Trophoblast cell (in vitro differentiated cells and primary cell): ENCODE results near the gene FRMD8.

Experiments used
- DNase-seq, 2 donors: peaks; one replicate each; pipeline ENCODE4 v3.0.0-alpha.2; 2016
- H2AFZ ChIP-seq: 2 replicates; pipeline ENCODE4 v1.6.1; 2013; ENCODE audit warnings: low read length, moderate library complexity, mild to moderate bottlenecking; ENCODE audit not compliant: insufficient read depth, poor library complexity
- H2AK5ac ChIP-seq: 2 replicates; pipeline ENCODE4 v1.6.1; 2013; ENCODE audit warnings: mild to moderate bottlenecking, low read length
- H2BK120ac ChIP-seq: 2 replicates; pipeline ENCODE4 v1.6.1; 2013; ENCODE audit warnings: low read length, mild to moderate bottlenecking, moderate library complexity; ENCODE audit not compliant: insufficient read depth, poor library complexity
- H2BK12ac ChIP-seq: 2 replicates; pipeline ENCODE4 v1.6.1; 2013; ENCODE audit warnings: mild to moderate bottlenecking, low read length, moderate library complexity
- H2BK5ac ChIP-seq: 2 replicates; pipeline ENCODE4 v1.6.1; 2013; ENCODE audit warnings: low read length, low read depth, moderate library complexity, mild to moderate bottlenecking; ENCODE audit not compliant: poor library complexity
- H3K14ac ChIP-seq: 2 replicates; pipeline ENCODE4 v1.6.1; 2013; ENCODE audit warnings: mild to moderate bottlenecking, low read length
- H3K18ac ChIP-seq: 2 replicates; pipeline ENCODE4 v1.6.1; 2013; ENCODE audit warnings: mild to moderate bottlenecking, low read length
- H3K23ac ChIP-seq: 2 replicates; pipeline ENCODE4 v1.6.1; 2013; ENCODE audit warnings: low read length
- H3K27ac ChIP-seq: 2 replicates; pipeline ENCODE4 v1.5.1; 2013; ENCODE audit warnings: low read depth, mild to moderate bottlenecking, inconsistent platforms, low read length, moderate library complexity
- H3K27me3 ChIP-seq: 2 replicates; pipeline ENCODE4 v1.6.1; 2013; ENCODE audit warnings: inconsistent platforms, mild to moderate bottlenecking, low read length, moderate library complexity; ENCODE audit not compliant: insufficient read depth
- H3K36me3 ChIP-seq, 2 experiments: 1 replicate in 1 of 2; 2 replicates in 1 of 2; pipeline ENCODE4 v1.6.1; 2013; ENCODE audit warnings: low read length in 2 of 2, mild to moderate bottlenecking in 2 of 2, moderate library complexity in 1 of 2; ENCODE audit not compliant: insufficient read depth in 2 of 2, control insufficient read depth in 1 of 2
- H3K4ac ChIP-seq: 2 replicates; pipeline ENCODE4 v1.6.1; 2013; ENCODE audit warnings: low read depth, mild to moderate bottlenecking, low read length, moderate library complexity
- H3K4me1 ChIP-seq, 2 experiments: 1 replicate in 1 of 2; 2 replicates in 1 of 2; pipeline ENCODE4 v1.6.1; 2013; ENCODE audit warnings: low read length in 2 of 2, mild to moderate bottlenecking in 2 of 2, moderate library complexity in 1 of 2; ENCODE audit not compliant: insufficient read depth in 2 of 2, control insufficient read depth in 1 of 2
- H3K4me2 ChIP-seq: 2 replicates; pipeline ENCODE4 v1.6.1; 2013; ENCODE audit warnings: inconsistent platforms, mild to moderate bottlenecking, low read length, moderate library complexity
- H3K4me3 ChIP-seq: 2 replicates; pipeline ENCODE4 v1.5.1; 2013; ENCODE audit warnings: mild to moderate bottlenecking, low read depth, low read length, inconsistent platforms
- H3K79me1 ChIP-seq: one replicate; pipeline ENCODE4 v1.6.1; 2013; ENCODE audit warnings: low read length
- H3K79me2 ChIP-seq: 2 replicates; pipeline ENCODE4 v1.6.1; 2013; ENCODE audit warnings: low read length, mild to moderate bottlenecking; ENCODE audit not compliant: control insufficient read depth, insufficient read depth, poor library complexity
- H3K9ac ChIP-seq: 2 replicates; pipeline ENCODE4 v1.6.1; 2013; ENCODE audit warnings: mild to moderate bottlenecking, low read length
- H3K9me3 ChIP-seq: 2 replicates; pipeline ENCODE4 v1.6.1; 2013; ENCODE audit warnings: low read depth, mild to moderate bottlenecking, control low read depth, inconsistent platforms, low read length; ENCODE audit not compliant: insufficient read depth
- H4K12ac ChIP-seq: 2 replicates; pipeline ENCODE4 v1.6.1; 2013; ENCODE audit warnings: low read depth, mild to moderate bottlenecking, low read length, moderate library complexity
- H4K8ac ChIP-seq: 2 replicates; pipeline ENCODE4 v1.6.1; 2013; ENCODE audit warnings: low read depth, mild to moderate bottlenecking, low read length, moderate library complexity
- H4K91ac ChIP-seq: one replicate; pipeline ENCODE4 v1.6.1; 2013; ENCODE audit warnings: low read depth, mild to moderate bottlenecking, low read length, moderate library complexity
- WGBS: extraction: QIAGEN DNeasy Blood & Tissue Kit; methylation state at CpG from one replicate; pipeline ENCODE4 v1.1.7; 2013; ENCODE audit warnings: missing lambda C conversion rate; ENCODE audit not compliant: insufficient read length, insufficient coverage; ENCODE audit errors: extremely low coverage; 5-methylcytosine and 5-hydroxymethylcytosine counted together

The FRMD8 gene

DNA sequence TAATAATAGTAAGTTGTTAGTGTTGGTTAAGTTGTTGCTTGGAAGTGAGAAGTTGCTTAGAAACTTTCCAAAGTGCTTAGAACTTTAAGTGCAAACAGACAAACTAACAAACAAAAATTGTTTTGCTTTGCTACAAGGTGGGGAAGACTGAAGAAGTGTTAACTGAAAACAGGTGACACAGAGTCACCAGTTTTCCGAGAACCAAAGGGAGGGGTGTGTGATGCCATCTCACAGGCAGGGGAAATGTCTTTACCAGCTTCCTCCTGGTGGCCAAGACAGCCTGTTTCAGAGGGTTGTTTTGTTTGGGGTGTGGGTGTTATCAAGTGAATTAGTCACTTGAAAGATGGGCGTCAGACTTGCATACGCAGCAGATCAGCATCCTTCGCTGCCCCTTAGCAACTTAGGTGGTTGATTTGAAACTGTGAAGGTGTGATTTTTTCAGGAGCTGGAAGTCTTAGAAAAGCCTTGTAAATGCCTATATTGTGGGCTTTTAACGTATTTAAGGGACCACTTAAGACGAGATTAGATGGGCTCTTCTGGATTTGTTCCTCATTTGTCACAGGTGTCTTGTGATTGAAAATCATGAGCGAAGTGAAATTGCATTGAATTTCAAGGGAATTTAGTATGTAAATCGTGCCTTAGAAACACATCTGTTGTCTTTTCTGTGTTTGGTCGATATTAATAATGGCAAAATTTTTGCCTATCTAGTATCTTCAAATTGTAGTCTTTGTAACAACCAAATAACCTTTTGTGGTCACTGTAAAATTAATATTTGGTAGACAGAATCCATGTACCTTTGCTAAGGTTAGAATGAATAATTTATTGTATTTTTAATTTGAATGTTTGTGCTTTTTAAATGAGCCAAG lies 38.9 kb downstream of the FRMD8 start:
- Histone ChIP-seq H3K14ac (no peak overlapping the region), H3K27me3 (no peaks in the 10 kb centered on the region), H3K9ac (peak overlapping the region; percentile 29), H4K91ac (no peak overlapping the region), H3K36me3 (peaks cover 5 to 9% of the 10 kb centered on the region in 2 experiments), H3K27ac (peak overlapping the region; percentile 54), H3K79me1 (peaks cover 31% of the 10 kb centered on the region), H3K18ac (no peak overlapping the region), H2AK5ac (no peak overlapping the region), H3K4me1 (peaks cover 35 to 51% of the 10 kb centered on the region in 2 experiments), H3K4me3 (peak overlapping the region; percentile 56), H3K4ac (peak overlapping the region; percentile 53), H2AFZ (no peak overlapping the region), H4K8ac (no peak overlapping the region), H2BK5ac (no peak overlapping the region), H3K9me3 (no peaks in the 10 kb centered on the region), H2BK12ac (no peak overlapping the region), H2BK120ac (no peak overlapping the region), H3K4me2 (peak overlapping the region; percentile 81), H3K23ac (no peak overlapping the region), H4K12ac (no peak overlapping the region), H3K79me2 (peaks cover 46% of the 10 kb centered on the region)
- WGBS: no CpG with 5 or more reads among the region's 9 CpGs
- DNase-seq: peak; percentile 75 to 77

DNA sequence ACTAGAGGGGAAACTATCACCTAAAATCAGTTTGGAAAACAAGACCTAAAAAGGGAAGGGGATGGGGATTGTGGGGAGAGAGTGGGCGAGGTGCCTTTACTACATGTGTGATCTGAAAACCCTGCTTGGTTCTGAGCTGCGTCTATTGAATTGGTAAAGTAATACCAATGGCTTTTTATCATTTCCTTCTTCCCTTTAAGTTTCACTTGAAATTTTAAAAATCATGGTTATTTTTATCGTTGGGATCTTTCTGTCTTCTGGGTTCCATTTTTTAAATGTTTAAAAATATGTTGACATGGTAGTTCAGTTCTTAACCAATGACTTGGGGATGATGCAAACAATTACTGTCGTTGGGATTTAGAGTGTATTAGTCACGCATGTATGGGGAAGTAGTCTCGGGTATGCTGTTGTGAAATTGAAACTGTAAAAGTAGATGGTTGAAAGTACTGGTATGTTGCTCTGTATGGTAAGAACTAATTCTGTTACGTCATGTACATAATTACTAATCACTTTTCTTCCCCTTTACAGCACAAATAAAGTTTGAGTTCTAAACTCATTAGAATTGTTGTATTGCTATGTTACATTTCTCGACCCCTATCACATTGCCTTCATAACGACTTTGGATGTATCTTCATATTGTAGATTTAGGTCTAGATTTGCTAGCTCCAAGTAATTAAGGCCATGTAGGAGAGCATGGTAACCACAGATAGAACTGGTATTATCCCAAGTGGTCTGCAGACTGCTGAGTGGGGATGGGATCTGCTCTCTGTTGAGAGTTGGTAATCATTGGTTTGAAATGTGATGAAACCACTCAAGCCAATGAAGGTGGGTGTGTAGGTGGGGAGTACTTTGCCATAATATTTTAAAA lies 39.8 kb downstream of the FRMD8 start:
- peak; percentile 52 to 94 for DNase-seq
- Histone ChIP-seq H2AFZ (no peak overlapping the region), H3K14ac (no peak overlapping the region), H2AK5ac (no peak overlapping the region), H3K27me3 (no peaks in the 10 kb centered on the region), H3K79me1 (peaks cover 27% of the 10 kb centered on the region), H3K79me2 (peaks cover 45% of the 10 kb centered on the region), H4K12ac (no peak overlapping the region), H3K9me3 (no peaks in the 10 kb centered on the region), H3K23ac (no peak overlapping the region), H4K91ac (no peak overlapping the region), H3K36me3 (peaks cover 5 to 9% of the 10 kb centered on the region in 2 experiments), H3K4ac (peak overlapping the region; percentile 24), H3K27ac (peak overlapping the region; percentile 77), H2BK120ac (no peak overlapping the region), H3K4me3 (no peak overlapping the region), H3K4me1 (peaks cover 32 to 47% of the 10 kb centered on the region in 2 experiments), H3K9ac (no peak overlapping the region), H2BK12ac (no peak overlapping the region), H4K8ac (no peak overlapping the region), H2BK5ac (no peak overlapping the region), H3K18ac (no peak overlapping the region), H3K4me2 (peak overlapping the region; percentile 56)
- WGBS: no CpG with 5 or more reads among the region's 9 CpGs

DNA sequence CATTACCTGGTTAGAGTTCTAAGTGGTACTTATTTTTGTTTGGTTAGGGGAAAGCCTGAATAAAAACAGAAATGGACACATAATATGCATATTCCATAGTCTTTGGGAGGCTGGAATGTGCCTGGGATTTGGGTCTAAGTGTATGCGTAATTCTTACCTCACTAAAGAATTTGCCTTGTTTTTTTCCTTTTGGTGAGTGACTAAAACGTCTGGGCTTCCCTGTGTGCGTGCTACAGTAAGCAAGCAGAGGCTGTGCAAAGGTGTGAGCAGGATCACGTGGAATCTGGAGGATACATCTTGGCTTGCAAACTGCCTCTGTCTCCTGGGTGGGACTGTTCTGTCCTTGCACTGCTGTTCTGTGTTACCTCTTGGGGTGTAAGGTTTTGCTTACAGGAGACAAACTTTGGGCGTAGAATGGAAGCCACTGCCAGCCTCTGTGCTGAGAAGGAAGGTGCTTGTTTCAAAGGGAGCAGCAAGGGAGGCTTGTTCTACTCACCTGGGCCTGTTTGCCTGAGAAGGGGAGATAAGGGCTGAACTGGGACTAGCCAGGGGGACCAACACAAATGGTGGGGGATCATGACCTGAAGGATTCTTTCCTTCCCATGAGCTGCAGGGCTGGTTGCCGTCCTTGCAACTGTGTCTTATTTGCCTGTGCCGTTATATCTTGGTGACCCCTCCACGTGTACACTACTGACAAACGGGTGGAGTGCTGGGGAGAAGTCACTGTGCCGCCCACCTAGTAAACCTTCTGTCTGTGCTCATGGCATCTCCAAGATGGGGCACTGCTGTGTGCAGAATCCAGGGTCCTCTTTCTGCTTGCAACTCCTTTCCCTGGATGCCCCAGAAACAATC lies 40.6 kb downstream of the FRMD8 start:
- Histone ChIP-seq H2BK5ac (peak overlapping the region; percentile 27), H3K4me3 (peak overlapping the region; percentile 10), H3K4me2 (peak overlapping the region; percentile 42), H2BK12ac (peak overlapping the region; percentile 20), H2AFZ (no peak overlapping the region), H3K79me2 (peaks cover 38% of the 10 kb centered on the region), H4K91ac (peak overlapping the region; percentile 48), H3K18ac (peak overlapping the region; percentile 62), H3K14ac (peak overlapping the region; percentile 46), H3K23ac (no peak overlapping the region), H3K36me3 (peaks cover 5 to 9% of the 10 kb centered on the region in 2 experiments), H3K9me3 (no peaks in the 10 kb centered on the region), H3K4me1 (peaks cover 24 to 40% of the 10 kb centered on the region in 2 experiments), H3K27me3 (no peaks in the 10 kb centered on the region), H3K9ac (peak overlapping the region; percentile 13), H3K27ac (peak overlapping the region; percentile 77), H4K8ac (peak overlapping the region; percentile 24), H2BK120ac (peak overlapping the region; percentile 45), H3K79me1 (peaks cover 19% of the 10 kb centered on the region), H2AK5ac (peak overlapping the region; percentile 28), H3K4ac (peak overlapping the region; percentile 3), H4K12ac (no peak overlapping the region)
- DNase-seq: peak; percentile 83 to 95
- WGBS: no CpG with 5 or more reads among the region's 10 CpGs
